Prostate gland (tissue), 2 donors: ENCODE measurements around the gene LMLN. TPM values are rescaled to one million over a fixed set of nuclear protein-coding genes. Genes with fewer than 3 reads are reported as not detected.
"Not testable (repeated sequence)": the region's sequence is repeated elsewhere in the genome, so short reads cannot be mapped to it uniquely, and the experiment has no call there.

Experiments used
- DNase-seq: peaks from one replicate; pipeline ENCODE4 v3.0.0-alpha.2; 2019; ENCODE audit warnings: low spot score
- H3K27ac ChIP-seq, 2 donors: fragments of 200-600 bp; sonication (generic); 2 replicates each; pipeline ENCODE4 v1.5.1; 2017 to 2019
- H3K27me3 ChIP-seq: fragments of 200-600 bp; sonication (generic); replicated peaks from 2 replicates; pipeline ENCODE4 v1.5.1; 2019; ENCODE audit not compliant: insufficient read depth
- H3K36me3 ChIP-seq, 2 donors: fragments of 200-600 bp; sonication (generic); 1 replicate in 1 of 2; 2 replicates in 1 of 2; pipeline versions ENCODE4 v1.5.1 to v1.8.1; 2017 to 2019
- H3K4me1 ChIP-seq: fragments of 200-600 bp; sonication (generic); replicated peaks from 2 replicates; pipeline ENCODE4 v1.5.1; 2019
- H3K4me3 ChIP-seq, 2 donors: fragments of 200-600 bp; sonication (generic); 2 replicates each; pipeline ENCODE4 v1.5.1; 2017 to 2019
- H3K9me3 ChIP-seq: fragments of 200-600 bp; sonication (generic); 2 replicates; pipeline ENCODE4 v1.5.1; 2017
- POLR2A ChIP-seq: fragments of 450-650 bp; IDR thresholded peaks from one replicate; pipeline ENCODE4 v1.6.1; 2016; ENCODE audit warnings: antibody characterized with exemption, mild to moderate bottlenecking
- POLR2AphosphoS5 ChIP-seq: sonication (generic); formaldehyde crosslinking; IDR thresholded peaks from one replicate; pipeline ENCODE4 v1.6.1; 2017; ENCODE audit warnings: antibody characterized with exemption
- WGBS: methylation state at CpG from one replicate; pipeline ENCODE4 v1.1.5; 2018; 5-methylcytosine and 5-hydroxymethylcytosine counted together
- intact Hi-C: fragments of 100-400 bp; cut with DNase I; formaldehyde crosslinking; loops from one replicate; pipeline ENCODE4 v1.14.2; 2022
- total RNA-seq, 2 donors: library from RNA; depleted of rRNA; stranded (reverse); fragments of >200 nt; gene quantifications; one replicate each; pipeline ENCODE4 v1.1.0, GENCODE V29; 2016
- TF ChIP-seq, protein P1 (sequence below), 4 experiments: fragments of 200-600 bp in 2 of 4; fragments of 450-650 bp in 2 of 4; sonication (generic) in 2 of 4; IDR thresholded peaks; 1 replicate in 3 of 4; 2 replicates in 1 of 4; pipeline ENCODE4 v1.5.1; 2016 to 2019; ENCODE audit warnings: antibody characterized with exemption in 4 of 4, mild to moderate bottlenecking in 2 of 4, moderate library complexity in 2 of 4

LMLN gene
- total RNA-seq, 2 donors from 2014 or later = 6.8 to 16.9 TPM

DNA sequence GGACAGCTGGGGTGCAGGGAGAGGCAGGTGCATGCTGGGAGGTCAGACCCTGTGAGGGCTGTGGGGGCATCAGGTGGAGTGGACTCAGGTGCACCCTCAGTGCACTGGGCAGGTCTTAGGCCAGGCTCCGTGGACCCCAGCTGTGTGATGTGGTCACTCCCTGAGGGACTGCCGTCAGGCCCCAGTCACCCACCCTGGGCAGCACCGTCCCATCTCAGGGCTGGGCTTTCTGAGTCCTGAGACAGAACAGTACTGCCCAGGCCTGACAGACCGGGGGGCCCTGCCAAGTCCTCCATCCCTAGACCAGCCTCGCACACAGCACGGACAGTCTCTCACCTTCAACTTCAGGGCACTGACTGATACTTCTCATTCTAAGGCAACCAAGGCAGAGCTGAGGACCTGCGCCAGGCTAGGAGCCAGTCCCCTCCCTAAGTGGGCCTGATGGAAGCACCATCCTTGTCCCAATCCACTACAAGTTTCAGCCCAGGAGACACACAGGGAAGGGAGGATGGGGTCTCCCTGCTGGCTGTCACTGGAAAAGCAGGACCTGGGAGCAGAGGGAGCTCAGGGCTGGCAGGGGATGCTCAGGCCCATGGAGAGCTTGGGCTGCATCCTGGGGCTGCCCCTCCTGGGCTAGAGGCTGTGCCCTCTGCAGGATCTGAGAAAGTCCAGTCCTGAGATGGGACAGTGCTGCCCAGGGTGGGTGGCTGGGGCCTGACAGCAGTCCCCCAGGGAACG is 86.3 kb downstream of the LMLN start:
- no peak overlapping the region for H3K27ac ChIP-seq
- no peaks in the 10 kb centered on the region for H3K4me1 ChIP-seq
- 94% methylated on average over 8 of the region's 8 CpGs for WGBS
- H3K36me3 ChIP-seq = no peaks in the 10 kb centered on the region
- no peaks in the 10 kb centered on the region for H3K27me3 ChIP-seq
- no peak overlapping the region for H3K4me3 ChIP-seq
- TF ChIP-seq POLR2A (no peak), POLR2AphosphoS5 (no peak)
- TF ChIP-seq, protein P1, sequence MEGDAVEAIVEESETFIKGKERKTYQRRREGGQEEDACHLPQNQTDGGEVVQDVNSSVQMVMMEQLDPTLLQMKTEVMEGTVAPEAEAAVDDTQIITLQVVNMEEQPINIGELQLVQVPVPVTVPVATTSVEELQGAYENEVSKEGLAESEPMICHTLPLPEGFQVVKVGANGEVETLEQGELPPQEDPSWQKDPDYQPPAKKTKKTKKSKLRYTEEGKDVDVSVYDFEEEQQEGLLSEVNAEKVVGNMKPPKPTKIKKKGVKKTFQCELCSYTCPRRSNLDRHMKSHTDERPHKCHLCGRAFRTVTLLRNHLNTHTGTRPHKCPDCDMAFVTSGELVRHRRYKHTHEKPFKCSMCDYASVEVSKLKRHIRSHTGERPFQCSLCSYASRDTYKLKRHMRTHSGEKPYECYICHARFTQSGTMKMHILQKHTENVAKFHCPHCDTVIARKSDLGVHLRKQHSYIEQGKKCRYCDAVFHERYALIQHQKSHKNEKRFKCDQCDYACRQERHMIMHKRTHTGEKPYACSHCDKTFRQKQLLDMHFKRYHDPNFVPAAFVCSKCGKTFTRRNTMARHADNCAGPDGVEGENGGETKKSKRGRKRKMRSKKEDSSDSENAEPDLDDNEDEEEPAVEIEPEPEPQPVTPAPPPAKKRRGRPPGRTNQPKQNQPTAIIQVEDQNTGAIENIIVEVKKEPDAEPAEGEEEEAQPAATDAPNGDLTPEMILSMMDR (IDR thresholded peaks at IDR 0.05) = no peak
- no peak for DNase-seq
- H3K9me3 ChIP-seq = no peaks in the 10 kb centered on the region
- intact Hi-C loops = no loop called here

DNA sequence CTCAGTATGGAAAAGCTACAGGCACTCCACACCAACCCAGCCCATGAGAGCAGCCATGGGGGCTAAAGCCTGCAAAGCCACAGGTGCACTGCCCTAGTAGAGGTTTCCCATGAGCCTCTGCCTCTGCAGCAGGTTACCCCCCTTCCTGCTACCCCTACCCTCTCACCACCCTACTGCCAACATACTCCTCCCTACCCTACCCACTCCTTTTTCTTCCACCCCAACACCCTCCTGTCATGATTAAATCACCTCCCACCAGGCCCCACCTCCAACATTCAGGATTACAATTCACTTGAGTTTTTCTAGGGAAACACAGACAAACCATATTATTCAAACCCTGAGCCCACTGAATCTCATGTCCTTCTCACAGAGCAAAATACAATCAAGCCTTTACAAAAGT is 88.4 kb downstream of the LMLN start:
- Histone ChIP-seq H3K9me3 (no peaks in the 10 kb centered on the region), H3K27me3 (no peaks in the 10 kb centered on the region), H3K36me3 (no peaks in the 10 kb centered on the region), H3K27ac (no peak overlapping the region), H3K4me1 (no peaks in the 10 kb centered on the region), H3K4me3 (no peak overlapping the region)
- intact Hi-C loops = no loop called here
- TF ChIP-seq POLR2A = no peak
- TF ChIP-seq, protein P1 (IDR thresholded peaks at IDR 0.05) = no peak
- no peak for DNase-seq

DNA sequence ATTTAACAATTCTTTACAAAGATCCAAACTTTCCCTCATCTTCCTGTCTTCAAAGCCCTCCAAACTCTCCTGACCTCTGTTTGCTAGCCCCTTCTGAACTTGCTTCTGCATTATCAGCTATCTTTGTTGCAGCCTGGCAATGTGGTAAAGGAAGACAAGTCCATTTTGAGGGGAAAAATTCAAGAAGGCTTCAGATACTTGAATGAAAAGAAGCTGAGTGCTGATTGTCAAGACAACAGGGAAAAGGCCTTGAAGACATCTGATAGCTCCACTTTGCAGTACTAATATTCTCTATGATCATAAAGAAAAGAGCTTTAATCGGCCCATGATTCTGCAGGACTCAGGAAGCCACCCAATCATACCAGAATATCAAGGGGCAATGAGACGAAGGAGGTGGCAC is 91.8 kb downstream of the LMLN start:
- DNase-seq = no peak
- no peaks in the 10 kb centered on the region for H3K4me1 ChIP-seq
- TF ChIP-seq POLR2A = no peak
- TF ChIP-seq, protein P1 (IDR thresholded peaks at IDR 0.05) = no peak
- WGBS = 72% methylated on average over 2 of the region's 2 CpGs
- no peaks in the 10 kb centered on the region for H3K27me3 ChIP-seq
- no peak overlapping the region for H3K4me3 ChIP-seq
- H3K9me3 ChIP-seq = no peaks in the 10 kb centered on the region
- intact Hi-C loops = no loop called here
- no peaks in the 10 kb centered on the region for H3K36me3 ChIP-seq
- H3K27ac ChIP-seq = no peak overlapping the region

DNA sequence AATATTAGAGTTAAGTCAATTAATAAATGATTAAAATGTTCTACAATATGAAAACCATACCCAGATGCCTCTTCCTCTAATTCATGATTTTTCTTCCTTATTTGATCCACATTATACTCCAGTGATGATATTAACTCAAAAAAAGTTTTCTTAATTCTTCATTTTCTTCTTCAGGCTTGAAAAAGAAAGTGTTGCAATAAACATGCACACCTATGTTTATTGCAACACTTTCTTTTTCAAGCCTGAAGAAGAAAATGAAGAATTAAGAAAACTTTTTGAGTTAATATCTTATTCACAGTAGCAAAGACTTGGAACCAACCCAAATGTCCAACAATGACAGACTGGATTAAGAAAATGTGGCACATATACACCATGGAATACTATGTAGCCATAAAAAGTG is 93.4 kb downstream of the LMLN start:
- H3K27me3 ChIP-seq, intact Hi-C loops, H3K36me3 ChIP-seq, H3K4me1 ChIP-seq, H3K9me3 ChIP-seq, H3K4me3 ChIP-seq, H3K27ac ChIP-seq, DNase-seq: not testable (repeated sequence)

DNA sequence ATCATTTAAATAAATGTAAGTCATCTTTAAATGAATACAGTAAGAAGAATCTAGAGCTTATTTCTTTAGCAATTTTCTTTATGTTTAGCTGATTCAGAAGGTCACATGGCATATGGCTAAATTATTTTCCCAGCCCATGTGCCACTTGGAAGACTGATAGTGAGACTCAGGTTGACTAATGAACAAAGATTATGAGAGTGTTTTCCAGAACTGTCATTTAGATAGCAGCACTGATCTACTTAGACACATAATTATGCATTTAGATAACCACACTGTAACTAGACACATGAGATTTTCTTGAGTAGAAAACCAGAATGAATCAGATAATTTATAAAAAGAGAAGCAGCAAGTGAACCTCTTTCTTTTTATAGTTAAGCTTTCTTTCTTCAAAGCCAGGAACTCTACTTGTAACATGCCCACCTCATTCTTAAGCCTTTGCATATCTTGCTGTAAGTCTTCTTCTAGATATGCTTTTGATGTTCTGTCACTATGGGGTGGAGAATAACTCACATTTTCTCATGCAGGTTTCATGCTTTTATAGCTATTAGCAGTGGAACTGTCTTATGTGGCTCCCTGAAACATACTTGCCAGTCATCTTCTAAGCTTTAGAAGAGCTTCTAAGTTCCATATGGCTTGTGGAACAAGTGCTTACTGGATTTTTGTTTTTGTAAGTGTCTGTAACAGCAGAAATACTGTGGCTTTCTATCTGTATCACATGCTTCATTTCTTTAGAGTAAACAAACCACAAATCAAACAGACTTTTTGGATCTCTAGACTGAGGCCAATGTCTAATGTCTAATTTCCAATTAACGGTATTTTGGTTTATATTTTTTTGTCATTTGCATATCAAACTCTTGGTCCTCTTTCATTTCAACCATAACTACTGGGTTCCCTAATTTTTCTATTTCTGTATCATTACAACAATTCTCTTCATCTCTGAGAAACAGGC is 101.4 kb downstream of the LMLN start:
- Histone ChIP-seq H3K4me1 (no peaks in the 10 kb centered on the region), H3K27ac (no peak overlapping the region), H3K9me3 (no peaks in the 10 kb centered on the region), H3K4me3 (no peak overlapping the region), H3K36me3 (no peaks in the 10 kb centered on the region), H3K27me3 (no peaks in the 10 kb centered on the region)
- 55% methylated on average over 1 of the region's 1 CpG for WGBS
- intact Hi-C loops = no loop called here
- no peak for DNase-seq
- no peak for TF ChIP-seq POLR2AphosphoS5
- TF ChIP-seq, protein P1 (IDR thresholded peaks at IDR 0.05) = no peak
- no peak for TF ChIP-seq POLR2A
